GM23338 (cell line): ENCODE data around the gene MAPK1. TPM values are rescaled to one million over a fixed set of nuclear protein-coding genes. Genes with fewer than 3 reads are reported as not detected.

Source experiments
- ATAC-seq: fragments of 200-7000 bp; cut with Tn5 transposase; 3 replicates; pipeline ENCODE4 v1.9.1; 2020
- DNase-seq: peaks from one replicate; pipeline ENCODE4 v3.0.0-alpha.2; 2015; ENCODE audit warnings: low spot score
- H2AFZ ChIP-seq: fragments of 200-600 bp; sonication (generic); 2 replicates; pipeline ENCODE4 v1.8.0; 2016; ENCODE audit warnings: antibody characterized with exemption, mild to moderate bottlenecking, moderate library complexity
- H3F3A ChIP-seq: fragments of 200-600 bp; sonication (generic); replicated peaks from 2 replicates; pipeline ENCODE4 v1.8.0; 2017; ENCODE audit warnings: antibody characterized with exemption, mixed run types, low read depth
- H3K27ac ChIP-seq: fragments of 200-600 bp; sonication (generic); 2 replicates; pipeline ENCODE4 v1.6.1; 2016; ENCODE audit warnings: low read depth
- H3K27me3 ChIP-seq: fragments of 200-600 bp; sonication (generic); 2 replicates; pipeline ENCODE4 v1.8.0; 2016; ENCODE audit warnings: mild to moderate bottlenecking, mixed run types, moderate library complexity; ENCODE audit not compliant: insufficient read depth
- H3K36me3 ChIP-seq: fragments of 200-600 bp; sonication (generic); 2 replicates; pipeline ENCODE4 v1.8.0; 2016; ENCODE audit warnings: mild to moderate bottlenecking; ENCODE audit not compliant: insufficient read depth
- H3K4me1 ChIP-seq: fragments of 200-600 bp; sonication (generic); 2 replicates; pipeline ENCODE4 v1.8.0; 2016; ENCODE audit warnings: mild to moderate bottlenecking, moderate library complexity; ENCODE audit not compliant: insufficient read depth
- H3K4me2 ChIP-seq: fragments of 200-600 bp; sonication (generic); 2 replicates; pipeline ENCODE4 v1.7.1; 2017; ENCODE audit warnings: mixed run types
- H3K4me3 ChIP-seq: fragments of 200-600 bp; sonication (generic); 2 replicates; pipeline ENCODE4 v1.6.1; 2016; ENCODE audit warnings: mixed run types
- H3K79me2 ChIP-seq: fragments of 200-600 bp; sonication (generic); replicated peaks from 2 replicates; pipeline ENCODE4 v1.8.0; 2017; ENCODE audit warnings: mild to moderate bottlenecking; ENCODE audit not compliant: insufficient read depth
- H3K9me2 ChIP-seq: fragments of 200-600 bp; sonication (generic); 2 replicates; pipeline ENCODE4 v1.8.0; 2017; ENCODE audit not compliant: insufficient read depth
- H4K20me1 ChIP-seq: fragments of 200-600 bp; sonication (generic); replicated peaks from 2 replicates; pipeline ENCODE4 v1.8.0; 2017; ENCODE audit warnings: mild to moderate bottlenecking; ENCODE audit not compliant: insufficient read depth
- H3K27ac Mint-ChIP-seq: 2 replicates; pipeline ENCODE4 v1.8.0; 2020; ENCODE audit warnings: inconsistent platforms, mild to moderate bottlenecking, moderate library complexity, mixed read lengths
- H3K27me3 Mint-ChIP-seq: 3 replicates; pipeline ENCODE4 v1.8.0; 2022; ENCODE audit warnings: low read depth, mild to moderate bottlenecking, moderate library complexity, mixed read lengths, inconsistent platforms; ENCODE audit not compliant: insufficient read depth, poor library complexity
- H3K36me3 Mint-ChIP-seq: 3 replicates; pipeline ENCODE4 v1.8.0; 2021; ENCODE audit warnings: low read depth, mild to moderate bottlenecking, inconsistent platforms, moderate library complexity, mixed read lengths
- H3K4me1 Mint-ChIP-seq: 3 replicates; pipeline ENCODE4 v1.8.0; 2020; ENCODE audit warnings: mild to moderate bottlenecking, inconsistent platforms, mixed read lengths
- H3K4me3 Mint-ChIP-seq: 3 replicates; pipeline ENCODE4 v1.8.0; 2021; ENCODE audit warnings: moderate library complexity, mild to moderate bottlenecking, inconsistent platforms, mixed read lengths
- H3K9me3 Mint-ChIP-seq: 3 replicates; pipeline ENCODE4 v1.8.0; 2020; ENCODE audit warnings: moderate library complexity, mild to moderate bottlenecking, inconsistent platforms, mixed read lengths
- CREB1 ChIP-seq: fragments of 250-450 bp; sonication (Bioruptor Pico); IDR thresholded peaks from 2 replicates; pipeline ENCODE4 v1.5.0; 2020; ENCODE audit warnings: low read depth, mild to moderate bottlenecking, moderate library complexity
- EZH2 ChIP-seq: fragments of 200-600 bp; sonication (generic); IDR thresholded peaks from one replicate; pipeline ENCODE4 v1.8.0; 2017; ENCODE audit warnings: antibody characterized with exemption, mild to moderate bottlenecking, low read depth; ENCODE audit not compliant: unreplicated experiment
- JUNB ChIP-seq: IDR thresholded peaks from one replicate; pipeline ENCODE4 v1.6.1; 2016; ENCODE audit warnings: antibody characterized with exemption; ENCODE audit not compliant: unreplicated experiment
- NANOG ChIP-seq: IDR thresholded peaks from 2 replicates; pipeline ENCODE4 v1.6.1; 2016; ENCODE audit warnings: antibody characterized with exemption, borderline replicate concordance
- ZNF114 ChIP-seq: fragments of 250-450 bp; sonication (Bioruptor Pico); IDR thresholded peaks from 2 replicates; pipeline ENCODE4 v1.5.0; 2020; ENCODE audit warnings: mild to moderate bottlenecking, moderate library complexity
- polyA plus RNA-seq: library from polyadenylated mRNA; unstranded; fragments of >200 nt; fragmentation: Nextera tagmentation; extraction: Ambion mirVana; gene quantifications from 2 replicates; pipeline ENCODE4 v1.2.1, GENCODE V29; 2016
- total RNA-seq: library from RNA; depleted of rRNA; stranded (reverse); fragments of >200 nt; shearing (Covaris generic); gene quantifications from 2 replicates; pipeline ENCODE4 v1.2.3, GENCODE V29; 2014
- TF ChIP-seq, protein P1 (sequence below): fragments of 250-450 bp; sonication (Bioruptor Pico); IDR thresholded peaks from 2 replicates; pipeline ENCODE4 v1.5.0; 2020; ENCODE audit warnings: mild to moderate bottlenecking, moderate library complexity
- TF ChIP-seq, protein P2 (sequence below): IDR thresholded peaks from 2 replicates; pipeline ENCODE4 v1.6.1; 2016; ENCODE audit warnings: antibody characterized with exemption

The MAPK1 gene
- total and polyA plus RNA-seq, 2 experiments from 2014 or later = 17.4 to 77.5 TPM

- TF ChIP-seq, protein P1, sequence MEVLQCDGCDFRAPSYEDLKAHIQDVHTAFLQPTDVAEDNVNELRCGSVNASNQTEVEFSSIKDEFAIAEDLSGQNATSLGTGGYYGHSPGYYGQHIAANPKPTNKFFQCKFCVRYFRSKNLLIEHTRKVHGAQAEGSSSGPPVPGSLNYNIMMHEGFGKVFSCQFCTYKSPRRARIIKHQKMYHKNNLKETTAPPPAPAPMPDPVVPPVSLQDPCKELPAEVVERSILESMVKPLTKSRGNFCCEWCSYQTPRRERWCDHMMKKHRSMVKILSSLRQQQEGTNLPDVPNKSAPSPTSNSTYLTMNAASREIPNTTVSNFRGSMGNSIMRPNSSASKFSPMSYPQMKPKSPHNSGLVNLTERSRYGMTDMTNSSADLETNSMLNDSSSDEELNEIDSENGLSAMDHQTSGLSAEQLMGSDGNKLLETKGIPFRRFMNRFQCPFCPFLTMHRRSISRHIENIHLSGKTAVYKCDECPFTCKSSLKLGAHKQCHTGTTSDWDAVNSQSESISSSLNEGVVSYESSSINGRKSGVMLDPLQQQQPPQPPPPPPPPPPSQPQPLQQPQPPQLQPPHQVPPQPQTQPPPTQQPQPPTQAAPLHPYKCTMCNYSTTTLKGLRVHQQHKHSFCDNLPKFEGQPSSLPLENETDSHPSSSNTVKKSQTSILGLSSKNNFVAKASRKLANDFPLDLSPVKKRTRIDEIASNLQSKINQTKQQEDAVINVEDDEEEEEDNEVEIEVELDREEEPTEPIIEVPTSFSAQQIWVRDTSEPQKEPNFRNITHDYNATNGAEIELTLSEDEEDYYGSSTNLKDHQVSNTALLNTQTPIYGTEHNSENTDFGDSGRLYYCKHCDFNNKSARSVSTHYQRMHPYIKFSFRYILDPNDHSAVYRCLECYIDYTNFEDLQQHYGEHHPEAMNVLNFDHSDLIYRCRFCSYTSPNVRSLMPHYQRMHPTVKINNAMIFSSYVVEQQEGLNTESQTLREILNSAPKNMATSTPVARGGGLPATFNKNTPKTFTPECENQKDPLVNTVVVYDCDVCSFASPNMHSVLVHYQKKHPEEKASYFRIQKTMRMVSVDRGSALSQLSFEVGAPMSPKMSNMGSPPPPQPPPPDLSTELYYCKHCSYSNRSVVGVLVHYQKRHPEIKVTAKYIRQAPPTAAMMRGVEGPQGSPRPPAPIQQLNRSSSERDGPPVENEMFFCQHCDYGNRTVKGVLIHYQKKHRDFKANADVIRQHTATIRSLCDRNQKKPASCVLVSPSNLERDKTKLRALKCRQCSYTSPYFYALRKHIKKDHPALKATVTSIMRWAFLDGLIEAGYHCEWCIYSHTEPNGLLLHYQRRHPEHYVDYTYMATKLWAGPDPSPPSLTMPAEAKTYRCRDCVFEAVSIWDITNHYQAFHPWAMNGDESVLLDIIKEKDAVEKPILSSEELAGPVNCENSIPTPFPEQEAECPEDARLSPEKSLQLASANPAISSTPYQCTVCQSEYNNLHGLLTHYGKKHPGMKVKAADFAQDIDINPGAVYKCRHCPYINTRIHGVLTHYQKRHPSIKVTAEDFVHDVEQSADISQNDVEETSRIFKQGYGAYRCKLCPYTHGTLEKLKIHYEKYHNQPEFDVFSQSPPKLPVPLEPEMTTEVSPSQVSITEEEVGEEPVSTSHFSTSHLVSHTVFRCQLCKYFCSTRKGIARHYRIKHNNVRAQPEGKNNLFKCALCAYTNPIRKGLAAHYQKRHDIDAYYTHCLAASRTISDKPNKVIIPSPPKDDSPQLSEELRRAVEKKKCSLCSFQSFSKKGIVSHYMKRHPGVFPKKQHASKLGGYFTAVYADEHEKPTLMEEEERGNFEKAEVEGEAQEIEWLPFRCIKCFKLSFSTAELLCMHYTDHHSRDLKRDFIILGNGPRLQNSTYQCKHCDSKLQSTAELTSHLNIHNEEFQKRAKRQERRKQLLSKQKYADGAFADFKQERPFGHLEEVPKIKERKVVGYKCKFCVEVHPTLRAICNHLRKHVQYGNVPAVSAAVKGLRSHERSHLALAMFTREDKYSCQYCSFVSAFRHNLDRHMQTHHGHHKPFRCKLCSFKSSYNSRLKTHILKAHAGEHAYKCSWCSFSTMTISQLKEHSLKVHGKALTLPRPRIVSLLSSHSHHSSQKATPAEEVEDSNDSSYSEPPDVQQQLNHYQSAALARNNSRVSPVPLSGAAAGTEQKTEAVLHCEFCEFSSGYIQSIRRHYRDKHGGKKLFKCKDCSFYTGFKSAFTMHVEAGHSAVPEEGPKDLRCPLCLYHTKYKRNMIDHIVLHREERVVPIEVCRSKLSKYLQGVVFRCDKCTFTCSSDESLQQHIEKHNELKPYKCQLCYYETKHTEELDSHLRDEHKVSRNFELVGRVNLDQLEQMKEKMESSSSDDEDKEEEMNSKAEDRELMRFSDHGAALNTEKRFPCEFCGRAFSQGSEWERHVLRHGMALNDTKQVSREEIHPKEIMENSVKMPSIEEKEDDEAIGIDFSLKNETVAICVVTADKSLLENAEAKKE (CRISPR knock-in tag) = no peak
- TF ChIP-seq NANOG (no peak), CREB1 (CRISPR knock-in tag) (no peak), JUNB (no peak), EZH2 (no peak)
- TF ChIP-seq, protein P2, sequence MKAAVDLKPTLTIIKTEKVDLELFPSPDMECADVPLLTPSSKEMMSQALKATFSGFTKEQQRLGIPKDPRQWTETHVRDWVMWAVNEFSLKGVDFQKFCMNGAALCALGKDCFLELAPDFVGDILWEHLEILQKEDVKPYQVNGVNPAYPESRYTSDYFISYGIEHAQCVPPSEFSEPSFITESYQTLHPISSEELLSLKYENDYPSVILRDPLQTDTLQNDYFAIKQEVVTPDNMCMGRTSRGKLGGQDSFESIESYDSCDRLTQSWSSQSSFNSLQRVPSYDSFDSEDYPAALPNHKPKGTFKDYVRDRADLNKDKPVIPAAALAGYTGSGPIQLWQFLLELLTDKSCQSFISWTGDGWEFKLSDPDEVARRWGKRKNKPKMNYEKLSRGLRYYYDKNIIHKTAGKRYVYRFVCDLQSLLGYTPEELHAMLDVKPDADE = no peak
These were observed 14.7 kb upstream of the MAPK1 start (continued) for GRCh38 chr22:21881841-21882753.

- H3K27ac ChIP-seq = no peak overlapping the region
- H3K27me3 ChIP-seq = no peaks in the 10 kb centered on the region
- Mint-ChIP-seq H3K4me1 (no peaks in the 10 kb centered on the region), H3K36me3 (no peaks in the 10 kb centered on the region), H3K27ac (no peak overlapping the region), H3K4me3 (no peak overlapping the region), H3K27me3 (peaks cover 4% of the 10 kb centered on the region), H3K9me3 (no peaks in the 10 kb centered on the region)
- DNase-seq (no peak), ATAC-seq (no peak)
- H4K20me1 ChIP-seq = no peaks in the 10 kb centered on the region
- no peaks in the 10 kb centered on the region for H3K9me2 ChIP-seq
- no peak overlapping the region for H2AFZ ChIP-seq
- no peaks in the 10 kb centered on the region for H3K36me3 ChIP-seq
- H3F3A ChIP-seq = no peaks in the 10 kb centered on the region
- no peak overlapping the region for H3K4me3 ChIP-seq
- no peaks in the 10 kb centered on the region for H3K79me2 ChIP-seq
- no peak overlapping the region for H3K4me2 ChIP-seq
- H3K4me1 ChIP-seq = no peaks in the 10 kb centered on the region
- TF ChIP-seq EZH2 = no peak
- no peak for TF ChIP-seq ZNF114 (CRISPR knock-in tag)
These were observed 9.2 kb upstream of the MAPK1 start for GRCh38 chr22:21876486-21877176.
